GM18520 (cell line): Measurements from ENCODE around the gene FANK1.
"Not testable (repeated sequence)": the region's sequence is repeated elsewhere in the genome, so short reads cannot be mapped to it uniquely, and the experiment has no call there.

ENCODE experiments used
- ATAC-seq: cut with Tn5 transposase; IDR thresholded peaks from one replicate; pipeline ENCODE4 v1.9.1; 2021; ENCODE audit not compliant: unreplicated experiment

The FANK1 gene

DNA sequence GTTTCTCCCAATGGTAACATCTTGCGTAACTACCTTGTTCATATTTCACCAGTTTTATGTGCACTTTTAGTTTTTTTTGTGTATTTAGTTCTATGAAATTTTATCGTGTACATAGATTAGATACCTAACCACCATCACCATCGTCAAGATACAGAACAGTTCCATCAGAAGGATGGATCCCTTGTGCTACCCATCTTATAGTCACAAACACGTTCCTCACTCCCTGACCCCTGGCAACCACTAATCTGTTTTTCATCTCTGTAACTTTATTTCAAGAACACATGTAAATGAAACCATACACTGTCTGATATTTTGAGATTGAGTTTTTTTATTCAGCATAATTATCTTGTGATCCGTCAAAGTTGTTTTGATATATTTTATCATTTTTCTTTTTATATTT, 29.9 kb downstream of the FANK1 start:
- no peak for ATAC-seq

DNA sequence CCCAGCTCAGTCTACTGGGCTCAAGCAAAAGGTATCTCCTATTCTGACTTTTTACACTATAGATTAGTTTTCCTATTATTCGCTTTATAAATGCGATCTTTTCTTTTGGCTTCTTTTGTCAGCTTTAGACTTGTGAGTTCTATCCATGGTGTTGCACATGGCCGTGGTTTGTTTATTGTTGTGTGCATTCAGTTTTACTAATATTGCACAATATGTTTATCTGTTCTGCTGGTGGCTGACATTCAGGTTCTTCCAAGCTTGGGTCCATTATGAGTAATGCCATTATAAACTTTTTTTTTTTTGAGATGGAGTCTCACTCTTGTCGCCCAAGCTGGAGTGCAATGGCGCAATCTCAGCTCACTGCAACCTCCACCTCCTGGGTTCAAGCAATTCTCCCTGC, 30.9 kb downstream of the FANK1 start:
- not testable (repeated sequence) for ATAC-seq

DNA sequence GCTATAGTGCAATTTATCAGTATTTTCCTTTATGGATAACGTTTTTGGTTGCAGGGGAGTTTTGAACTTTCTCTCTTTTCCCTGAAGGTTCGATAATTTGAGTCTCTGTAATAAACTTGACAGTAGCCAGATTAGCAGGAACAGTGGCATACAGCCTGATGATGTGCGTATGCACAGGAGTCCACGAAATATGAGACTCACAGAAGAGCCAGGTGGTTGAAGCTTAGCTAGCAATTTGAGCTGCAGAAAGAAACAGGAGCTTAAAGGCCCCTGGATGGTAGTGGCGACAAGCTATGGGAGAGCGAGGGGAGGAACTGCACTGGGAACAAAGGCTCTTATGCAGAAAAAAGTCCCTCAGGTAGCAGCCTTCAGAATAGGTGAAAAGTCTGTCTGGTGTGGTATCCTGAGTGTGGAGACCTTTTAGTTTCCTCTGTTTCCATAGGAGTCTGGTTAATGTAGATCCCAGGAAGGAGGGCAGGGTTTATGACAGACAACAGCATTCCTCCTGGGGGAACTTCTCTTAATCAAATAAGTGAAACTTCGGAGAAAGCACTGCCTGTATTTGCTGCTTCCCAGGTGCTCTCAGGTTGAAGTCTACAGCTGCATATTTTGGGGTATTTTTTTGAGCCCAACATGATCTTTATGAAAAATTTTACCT, 32.7 kb downstream of the FANK1 start:
- no peak for ATAC-seq

DNA sequence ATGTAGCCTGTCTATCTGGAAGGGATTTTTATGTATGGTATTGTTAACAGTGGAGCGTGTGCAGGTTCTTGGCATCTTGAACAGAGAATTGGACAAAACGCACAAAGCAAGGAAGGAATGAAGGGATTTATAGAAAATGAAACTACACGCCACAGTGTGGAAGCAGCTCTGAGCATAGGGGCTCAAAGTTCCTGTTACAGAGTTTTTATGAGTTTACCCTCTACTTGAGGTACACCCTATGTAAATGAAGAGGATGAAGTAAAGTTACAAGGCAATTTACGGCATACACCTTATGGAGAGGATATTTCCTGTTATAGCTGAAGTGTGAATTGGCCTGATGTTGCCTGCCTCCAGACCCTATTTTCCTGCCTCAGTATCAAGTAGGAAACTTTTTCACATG, 33.3 kb downstream of the FANK1 start:
- no peak for ATAC-seq

DNA sequence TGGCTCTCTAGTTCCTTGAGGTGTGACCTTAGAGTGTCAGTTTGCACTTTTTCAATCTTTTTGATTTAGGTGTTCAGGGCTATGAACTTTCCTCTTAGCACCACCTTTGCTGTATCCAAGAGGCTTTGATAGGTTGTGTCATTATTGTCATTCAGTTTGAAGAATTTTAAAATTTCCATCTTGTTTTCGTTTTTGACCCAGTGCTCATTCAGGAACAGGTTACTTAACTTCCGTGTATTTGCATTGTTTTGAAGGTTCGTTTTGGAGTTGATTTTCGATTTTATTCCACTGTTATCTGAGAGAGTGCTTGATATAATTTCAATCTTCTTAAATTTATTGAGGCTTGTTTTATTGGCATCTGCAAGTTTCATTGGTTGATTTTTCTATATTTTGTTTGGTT, 37.3 kb downstream of the FANK1 start:
- ATAC-seq: no peak

DNA sequence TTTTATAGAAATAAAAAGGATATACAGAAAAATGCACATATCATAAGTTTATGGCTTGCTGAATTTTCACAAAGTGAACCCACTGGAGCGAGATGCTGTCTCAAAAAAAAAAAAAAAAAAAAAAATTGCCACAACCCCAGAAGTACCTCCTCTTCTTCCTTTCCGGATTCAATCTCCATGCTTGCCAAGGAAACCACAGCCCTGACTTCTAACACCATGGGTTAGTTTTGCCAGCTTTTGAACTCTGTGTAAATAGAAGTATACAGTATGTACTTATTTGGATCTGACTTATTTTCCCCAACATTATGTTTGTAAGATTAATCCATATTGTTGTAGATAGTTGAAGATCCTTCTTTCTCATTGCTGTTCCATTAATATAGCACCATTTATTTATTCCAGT, 40.0 kb downstream of the FANK1 start:
- no peak for ATAC-seq

DNA sequence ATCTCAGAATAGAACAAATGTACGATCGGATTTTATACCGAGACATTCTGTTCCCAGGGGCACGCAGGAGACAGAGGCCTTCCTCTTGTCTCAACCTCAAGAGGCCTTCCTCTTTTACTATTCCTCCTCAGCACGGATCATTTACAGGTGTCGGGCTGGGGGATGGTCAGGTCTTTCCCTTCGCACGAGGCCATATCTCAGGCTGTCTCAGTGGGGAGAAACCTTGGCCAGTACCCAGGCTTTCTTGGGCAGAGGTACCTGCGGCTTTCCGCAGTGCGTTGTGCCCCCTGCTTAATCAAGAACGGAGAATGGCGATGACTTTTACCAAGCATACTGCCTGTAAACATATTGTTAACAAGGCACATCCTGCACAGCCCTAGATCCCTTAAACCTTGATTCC, 44.2 kb downstream of the FANK1 start:
- no peak for ATAC-seq

DNA sequence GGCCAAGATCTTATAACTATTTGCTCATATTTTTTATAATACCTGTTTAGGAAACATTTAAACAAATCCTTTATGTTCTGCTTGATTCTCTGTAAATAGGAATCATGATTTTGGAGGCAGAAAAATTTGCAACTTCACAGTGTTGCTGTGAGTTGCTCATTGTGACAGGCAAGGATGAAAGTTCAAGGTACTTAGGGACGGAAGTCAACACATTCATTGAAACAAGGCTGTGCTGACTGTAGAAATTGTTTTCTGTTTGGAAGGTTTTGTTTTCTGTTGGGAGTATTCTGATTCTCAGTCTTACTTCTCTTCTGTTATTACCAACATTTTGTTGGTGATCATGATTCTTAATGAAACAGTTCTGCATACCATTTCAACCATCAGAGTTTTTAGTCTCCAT, 54.9 kb downstream of the FANK1 start:
- ATAC-seq: no peak

DNA sequence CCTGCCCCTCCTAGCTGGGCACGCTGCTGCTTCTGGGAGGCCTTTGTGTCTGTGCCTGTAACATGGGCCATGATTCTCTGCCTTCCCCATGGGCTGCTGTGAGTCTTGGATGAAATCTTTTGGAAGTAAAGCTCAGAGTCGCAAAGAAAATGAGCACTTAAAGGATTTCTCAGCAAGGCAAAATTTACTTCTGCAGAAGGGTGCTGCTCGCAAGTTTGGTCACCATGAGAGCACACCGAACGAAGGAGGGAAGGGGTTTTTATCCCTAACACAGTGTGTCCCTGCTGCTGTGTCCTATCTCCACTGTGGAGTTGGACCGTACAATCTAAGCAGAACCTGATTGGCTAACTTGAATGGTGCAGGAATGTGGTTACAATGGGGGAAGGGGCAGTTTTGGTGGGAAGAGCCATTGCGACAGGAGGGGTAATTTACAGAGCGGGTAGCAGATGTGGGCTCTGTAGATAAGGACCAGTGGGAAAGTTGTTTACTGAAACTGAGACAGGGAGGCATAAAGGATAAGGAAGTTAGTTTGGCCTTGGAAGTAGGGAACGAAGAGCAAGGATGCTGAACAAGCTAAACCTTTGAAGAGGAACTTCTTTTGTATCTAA, 57.5 kb downstream of the FANK1 start:
- ATAC-seq: no peak

DNA sequence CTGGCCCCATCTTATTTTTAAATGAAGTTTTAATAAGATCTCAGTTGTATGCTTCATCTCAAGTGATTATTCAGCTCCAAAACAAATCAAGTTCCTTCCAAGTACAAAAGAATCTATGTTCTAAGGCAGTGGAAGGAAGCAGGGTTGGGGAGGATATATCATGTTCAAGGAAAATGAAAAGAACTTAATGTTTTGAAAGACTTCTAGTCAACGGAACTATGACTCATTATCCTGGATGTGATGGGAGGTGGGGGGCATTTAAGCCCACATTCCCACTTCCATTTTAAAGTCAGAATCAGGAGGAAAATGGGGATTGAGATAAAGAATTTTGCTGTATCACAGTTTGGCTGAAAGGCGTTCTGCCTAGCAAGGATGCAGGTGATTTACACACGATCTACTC, 59.4 kb downstream of the FANK1 start:
- ATAC-seq: no peak

DNA sequence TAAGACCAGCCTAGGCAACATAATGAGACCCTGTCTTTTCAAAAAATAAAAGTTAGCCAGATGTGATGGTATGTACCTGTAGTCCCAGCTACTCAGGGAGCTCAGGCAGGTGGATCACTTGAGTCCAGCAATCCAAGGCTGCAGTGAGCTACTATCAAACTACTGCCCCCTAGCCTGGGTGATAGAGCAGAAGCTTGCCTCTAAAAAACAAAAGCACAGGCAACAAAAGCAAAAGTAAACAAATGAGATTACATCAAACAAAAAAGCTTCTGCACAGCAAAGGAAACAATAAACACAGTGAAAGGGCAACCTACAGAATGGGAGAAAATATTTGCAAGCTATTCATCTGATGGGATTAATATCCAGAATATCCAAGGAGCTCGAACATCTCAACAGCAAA, 65.4 kb downstream of the FANK1 start:
- ATAC-seq: no peak

DNA sequence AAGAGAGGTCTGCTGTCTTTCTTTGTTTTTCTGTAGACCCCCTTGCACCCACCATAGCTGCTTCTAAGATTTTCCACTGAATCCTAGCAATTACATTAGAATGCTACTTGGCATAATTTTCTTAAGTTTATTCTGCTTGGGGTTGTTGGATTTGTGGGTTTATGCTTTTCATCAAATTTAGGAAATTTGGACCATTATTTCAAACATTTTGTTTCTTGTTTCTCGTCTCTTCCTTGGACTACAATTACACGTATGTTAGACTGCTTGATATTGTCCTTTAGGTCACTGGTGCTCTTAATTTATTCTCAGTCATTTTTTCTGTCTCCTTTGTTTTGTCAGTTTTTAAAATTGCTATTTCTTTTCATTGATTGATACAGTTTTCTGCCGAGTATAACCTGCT, 65.8 kb downstream of the FANK1 start:
- no peak for ATAC-seq

DNA sequence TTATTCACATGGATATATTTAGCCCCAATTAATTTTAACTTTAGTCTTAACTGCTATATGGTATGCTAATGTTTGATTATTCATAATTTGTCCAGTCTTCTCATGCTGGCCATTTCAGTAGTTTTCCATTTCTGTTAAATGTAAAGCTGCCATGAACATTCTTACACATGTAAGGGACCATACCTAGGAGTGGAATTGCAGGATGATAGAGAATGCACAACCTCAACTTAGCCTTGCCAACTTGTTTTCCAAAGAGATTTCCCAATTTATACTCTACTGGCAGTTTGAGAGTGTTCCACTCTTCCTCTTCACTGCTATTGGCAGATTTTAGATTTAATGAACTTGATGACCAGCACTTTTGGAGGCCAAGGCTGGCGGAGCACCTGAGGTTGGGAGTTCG, 68.2 kb downstream of the FANK1 start:
- ATAC-seq: no peak

DNA sequence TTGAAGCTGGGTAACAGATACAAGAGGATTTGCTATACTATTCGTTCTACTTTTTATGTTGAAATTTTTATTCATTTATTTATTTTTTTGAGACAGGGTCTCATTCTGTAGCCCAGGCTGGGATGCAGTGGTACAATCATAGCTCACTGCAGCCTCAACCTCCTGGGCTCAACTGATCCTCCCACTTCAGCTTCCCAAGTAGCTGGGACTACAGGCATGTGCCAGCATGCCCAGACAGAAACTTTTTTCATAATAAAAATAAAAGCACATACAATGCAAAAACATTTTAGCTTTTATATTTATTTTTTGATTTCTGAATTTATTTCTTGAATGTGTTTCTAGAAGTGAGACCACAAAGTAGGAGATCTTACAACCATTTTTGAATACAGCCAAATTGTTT, 71.2 kb downstream of the FANK1 start:
- no peak for ATAC-seq

DNA sequence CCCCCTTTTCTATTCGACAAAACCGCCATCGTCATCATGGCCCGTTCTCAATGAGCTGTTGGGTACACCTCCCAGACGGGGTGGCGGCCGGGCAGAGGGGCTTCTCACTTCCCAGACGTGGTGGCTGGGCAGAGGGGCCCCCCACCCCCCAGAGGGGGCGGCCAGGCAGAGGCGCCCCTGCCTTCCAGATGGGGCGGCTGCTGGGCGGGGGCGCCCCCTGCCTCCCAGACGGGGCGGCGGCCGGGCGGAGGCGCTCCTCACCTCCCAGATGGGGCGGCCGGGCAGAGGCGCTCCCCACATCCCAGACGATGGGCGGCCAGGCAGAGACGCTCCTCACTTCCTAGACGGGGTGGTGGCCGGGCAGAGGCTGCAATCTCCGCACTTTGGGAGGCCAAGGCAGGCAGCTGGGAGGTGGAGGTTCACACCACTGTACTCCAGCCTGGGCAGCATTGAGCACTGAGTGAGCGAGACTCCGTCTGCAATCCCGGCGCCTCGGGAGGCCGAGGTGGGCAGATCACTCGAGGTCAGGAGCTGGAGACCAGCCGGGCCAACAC, 73.8 kb downstream of the FANK1 start:
- ATAC-seq: not testable (repeated sequence)

DNA sequence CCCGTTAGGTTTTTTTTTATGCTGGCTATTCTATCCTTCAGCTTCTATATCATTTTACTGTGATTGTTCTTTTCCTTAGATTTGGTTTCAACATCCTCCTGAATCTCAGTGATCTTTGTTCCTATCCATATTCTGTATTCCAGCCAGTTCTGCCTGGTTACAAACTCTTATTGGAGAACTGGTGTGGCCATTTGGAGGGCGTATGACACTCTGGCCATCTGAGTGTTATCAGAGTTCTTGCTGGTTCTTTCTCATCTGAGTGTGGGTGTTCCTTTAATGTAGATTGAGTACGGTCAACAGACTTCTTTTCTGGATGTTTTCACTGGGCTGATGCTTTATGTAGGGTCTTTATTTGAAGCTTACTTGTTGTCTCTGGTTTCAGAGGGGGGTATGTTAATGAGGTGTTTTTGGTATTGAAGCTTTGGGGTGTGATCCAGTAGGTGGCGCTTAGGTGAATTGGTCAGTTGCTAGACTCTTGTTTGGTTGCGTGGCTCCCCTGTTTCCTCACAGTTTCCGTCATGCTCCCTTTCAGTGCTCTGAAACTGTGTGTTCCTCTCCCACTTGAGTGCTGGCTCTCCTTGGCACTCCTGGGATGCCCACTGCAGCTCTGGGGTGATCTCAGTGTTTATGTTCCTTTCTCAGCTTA, 80.7 kb downstream of the FANK1 start:
- no peak for ATAC-seq

DNA sequence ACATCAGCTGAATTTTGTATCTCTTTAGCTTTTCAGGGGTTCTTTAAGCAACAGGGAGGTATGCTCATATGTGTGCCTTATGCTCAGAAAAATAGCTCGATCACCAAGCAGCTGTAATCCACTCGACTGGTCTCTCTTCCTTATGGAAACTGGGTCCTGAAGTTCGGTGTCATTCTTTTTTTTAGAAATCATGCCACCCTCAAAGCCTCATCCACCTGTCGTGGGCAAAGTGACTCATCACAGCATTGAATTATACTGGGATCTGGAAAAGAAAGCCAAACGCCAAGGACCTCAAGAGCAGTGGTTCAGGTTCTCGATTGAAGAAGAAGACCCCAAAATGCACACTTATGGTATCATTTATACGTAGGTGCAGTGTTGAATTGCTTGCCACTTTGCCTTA, 83.6 kb downstream of the FANK1 start:
- no peak for ATAC-seq

DNA sequence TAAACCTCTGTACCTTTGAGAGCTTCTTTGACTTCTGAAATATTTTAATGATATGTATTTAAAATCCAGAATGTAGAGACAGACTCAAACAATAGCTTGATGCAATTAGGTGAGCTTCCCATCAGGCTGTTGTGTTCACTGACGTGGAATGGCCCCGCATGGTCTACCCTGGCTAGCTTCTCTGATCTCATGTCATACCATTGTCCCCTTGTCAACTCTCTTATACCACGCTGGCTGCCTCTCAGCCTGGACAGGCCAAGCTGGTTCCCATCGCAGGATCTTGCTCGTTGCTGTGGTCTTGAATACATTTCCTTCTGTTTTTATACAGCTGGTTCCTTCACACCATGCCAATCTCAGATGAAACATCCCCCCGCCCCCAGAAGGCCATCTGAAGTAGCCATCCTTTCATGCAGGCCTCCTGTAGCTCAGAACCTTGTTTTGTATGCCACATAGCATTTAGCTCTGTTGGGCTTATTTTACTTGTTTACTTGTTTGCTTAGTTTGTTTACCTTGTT, 84.2 kb downstream of the FANK1 start:
- no peak for ATAC-seq

DNA sequence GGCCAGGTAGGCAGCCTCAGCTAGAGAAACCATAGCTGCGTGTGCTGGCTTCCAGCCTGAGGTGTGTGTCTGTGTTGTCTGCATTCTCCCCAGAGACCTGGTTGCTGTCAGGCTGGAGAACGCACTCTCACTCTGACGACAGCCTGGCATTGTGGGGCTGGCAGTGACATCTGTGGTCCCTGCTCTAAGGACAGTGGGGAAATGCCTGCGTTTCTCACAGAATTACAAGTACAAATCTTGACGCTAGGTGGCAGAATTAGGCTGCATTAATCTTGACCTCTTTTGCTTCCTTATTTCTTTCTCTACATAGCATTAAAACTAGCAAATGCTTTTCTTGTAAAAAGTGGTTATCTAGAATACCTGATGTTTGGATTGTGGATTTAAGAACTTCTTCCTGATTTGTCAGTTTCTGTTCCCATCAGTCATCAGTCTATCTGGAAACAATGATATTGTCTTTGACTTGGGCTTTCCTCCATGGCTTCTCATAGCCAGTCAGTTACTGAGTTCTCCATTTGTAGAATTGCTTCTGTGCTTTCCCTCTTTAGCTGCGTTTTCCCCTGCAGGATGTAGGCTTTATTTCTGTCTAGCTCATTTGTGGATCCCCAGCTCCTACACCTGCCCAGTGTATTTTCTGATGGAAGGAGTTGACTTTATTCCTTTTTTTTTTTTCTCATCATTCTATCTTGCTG, 86.0 kb downstream of the FANK1 start:
- ATAC-seq: peak; percentile 70

DNA sequence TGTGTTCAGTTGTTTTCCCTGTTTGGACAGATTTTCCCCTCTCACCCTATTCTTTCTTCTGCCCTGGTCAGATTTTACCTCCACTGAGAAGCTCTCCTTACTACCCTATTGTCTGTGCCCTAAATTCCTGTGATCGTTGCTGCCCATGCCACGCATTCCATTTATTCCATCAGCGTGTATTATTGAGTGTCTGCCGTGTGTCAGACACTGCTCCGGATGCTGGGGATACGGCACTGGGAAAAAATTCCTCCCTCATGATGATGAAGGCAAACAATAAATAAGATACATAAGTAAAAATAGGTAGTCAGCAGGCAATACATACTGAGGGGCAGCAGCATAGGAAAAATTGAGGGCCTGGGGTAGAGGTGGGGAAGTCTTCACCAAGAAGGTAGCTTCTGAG, 86.8 kb downstream of the FANK1 start:
- ATAC-seq: no peak

DNA sequence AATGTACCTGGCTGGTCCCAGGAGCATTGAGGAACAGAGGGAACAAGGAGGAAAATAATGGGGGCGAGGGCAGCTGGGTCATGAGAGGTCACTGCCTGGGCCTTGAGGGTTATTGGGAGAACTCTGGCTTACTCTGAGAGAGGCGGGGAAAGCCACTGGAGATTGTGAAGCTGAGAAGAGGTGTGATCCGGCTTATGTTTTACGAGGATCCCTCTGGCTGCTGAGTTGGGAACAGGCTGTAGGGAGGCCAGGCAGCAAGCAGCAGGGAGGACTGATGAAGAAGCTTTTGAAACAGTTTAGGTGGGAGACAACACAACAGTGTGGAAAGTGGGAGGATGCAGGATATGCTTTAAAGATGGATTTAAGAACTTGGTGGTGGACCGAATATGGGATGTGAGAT, 87.3 kb downstream of the FANK1 start:
- no peak for ATAC-seq

DNA sequence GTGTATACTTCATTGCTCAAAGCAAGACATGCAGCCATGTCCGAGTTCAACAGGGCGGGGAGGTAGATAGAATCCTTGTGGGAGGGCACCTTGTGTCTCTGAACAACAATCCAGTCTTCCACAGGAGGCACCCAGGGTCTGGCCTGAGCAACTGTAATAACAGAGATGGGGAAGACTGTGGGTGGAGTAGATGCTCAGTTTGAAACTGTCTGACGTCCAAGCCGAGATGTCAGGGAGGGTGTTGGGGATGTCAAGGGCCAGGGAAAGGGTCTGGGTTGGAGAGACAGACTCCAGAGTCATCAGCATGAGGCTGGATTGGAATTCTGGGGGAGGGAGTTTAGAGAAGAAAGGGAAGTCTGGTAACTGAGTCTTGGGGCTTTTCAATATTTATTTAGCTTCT, 88.0 kb downstream of the FANK1 start:
- no peak for ATAC-seq
